SKM-1 treated with dmso at 0.1 percent for 144 hours (cell line): ENCODE data around the gene KDSR.

ENCODE experiments used
- DNase-seq: peaks from one replicate; lab custom pipeline; 2025; ENCODE audit not compliant: unreplicated experiment; lab: John Stamatoyannopoulos, UW

KDSR gene

DNA sequence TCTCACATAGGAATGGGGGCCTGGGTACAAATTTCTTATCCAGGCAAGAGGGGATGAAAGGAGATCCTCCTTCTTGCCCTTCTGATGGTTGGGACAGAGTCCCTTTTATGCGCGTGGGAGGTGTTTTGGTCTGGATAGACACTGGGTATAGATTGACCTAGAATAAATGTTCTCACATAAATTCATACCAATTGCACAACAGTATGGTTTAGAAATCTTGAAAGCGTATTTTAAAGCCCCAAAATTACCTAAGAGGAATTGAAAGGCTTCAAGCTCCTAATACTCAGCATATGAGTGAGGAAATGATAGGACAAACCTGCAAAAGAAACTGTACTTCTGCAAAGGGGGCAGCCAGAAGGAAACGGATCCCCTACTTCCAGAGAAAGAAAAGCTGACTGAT is 44.8 kb downstream of the KDSR start:
- DNase-seq, result peak; percentile 56

DNA sequence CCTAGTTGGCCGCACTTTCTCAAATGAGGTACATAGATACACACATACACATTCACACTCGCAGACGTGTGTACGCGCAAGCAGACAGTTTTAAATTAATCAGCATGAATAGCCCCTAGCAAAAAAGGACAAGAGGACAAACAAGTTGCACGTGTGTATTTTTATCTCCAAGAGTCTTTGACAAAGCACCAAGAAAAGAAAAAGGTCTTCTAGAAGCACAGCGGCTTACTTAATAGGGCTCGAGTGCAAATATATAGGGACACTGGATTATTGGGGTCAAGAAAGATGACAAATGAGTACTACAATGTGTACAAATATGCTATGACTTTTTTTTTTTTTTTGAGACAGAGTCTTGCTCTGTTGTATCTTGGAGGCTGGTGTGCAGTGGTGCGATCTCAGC is 45.7 kb downstream of the KDSR start:
- no peak for DNase-seq

DNA sequence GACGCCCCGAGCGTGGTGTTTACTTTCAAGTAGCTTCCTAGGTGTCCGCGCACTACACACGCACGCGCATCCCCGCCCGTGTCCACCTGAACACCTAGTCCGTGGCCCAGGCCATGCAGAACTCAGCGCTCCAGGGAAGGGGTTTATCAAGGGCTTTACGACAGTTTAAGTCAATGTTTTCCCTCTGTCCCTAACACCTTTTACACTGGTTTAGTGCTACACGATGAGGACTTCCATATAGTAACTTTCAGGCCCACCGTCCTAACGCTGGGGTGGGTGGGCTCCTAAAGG is 46.1 kb downstream of the KDSR start:
- DNase-seq, result no peak

DNA sequence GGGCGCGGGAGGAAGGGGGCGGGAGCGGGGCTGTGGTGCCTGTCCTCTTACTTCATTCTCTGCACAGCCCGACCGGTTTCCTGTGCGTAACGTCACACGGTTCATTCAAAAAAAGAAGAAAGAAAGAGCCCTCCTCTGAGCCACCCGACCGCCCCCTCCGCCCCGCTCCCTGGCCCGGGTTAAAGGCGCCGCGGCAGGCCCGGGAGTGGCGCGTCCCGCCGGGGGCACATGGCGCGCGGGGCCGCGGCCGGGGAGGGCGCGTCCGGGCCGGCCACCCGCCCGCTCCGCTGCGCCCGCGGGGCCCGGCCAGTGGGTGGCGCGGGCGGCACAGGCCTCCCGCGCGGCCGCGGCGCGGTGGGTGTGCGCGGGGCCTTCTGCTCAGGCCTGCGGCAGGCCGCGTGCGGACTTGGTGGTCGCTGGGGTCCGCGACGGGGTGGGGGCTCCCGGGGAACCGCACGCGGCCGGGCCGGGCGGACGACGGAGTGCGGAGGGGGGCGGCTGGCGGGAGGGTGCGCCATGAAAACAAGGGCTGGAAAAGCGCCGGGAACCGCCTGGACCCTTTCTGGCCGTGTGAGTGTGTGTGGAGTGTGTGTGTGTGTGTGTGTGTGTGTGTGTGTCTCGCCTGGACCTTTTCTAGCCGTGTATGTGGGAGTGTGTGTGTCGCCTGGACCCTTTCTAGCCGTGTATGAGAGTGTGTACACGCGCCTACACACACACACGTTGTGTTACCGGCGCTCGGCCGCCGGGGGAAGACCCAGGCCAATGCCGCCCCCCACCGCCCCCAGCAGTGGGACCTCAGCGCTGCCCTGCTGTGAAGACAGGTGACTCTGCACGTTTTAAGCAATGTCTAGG is 46.7 kb downstream of the KDSR start:
- DNase-seq, result peak; percentile 82

DNA sequence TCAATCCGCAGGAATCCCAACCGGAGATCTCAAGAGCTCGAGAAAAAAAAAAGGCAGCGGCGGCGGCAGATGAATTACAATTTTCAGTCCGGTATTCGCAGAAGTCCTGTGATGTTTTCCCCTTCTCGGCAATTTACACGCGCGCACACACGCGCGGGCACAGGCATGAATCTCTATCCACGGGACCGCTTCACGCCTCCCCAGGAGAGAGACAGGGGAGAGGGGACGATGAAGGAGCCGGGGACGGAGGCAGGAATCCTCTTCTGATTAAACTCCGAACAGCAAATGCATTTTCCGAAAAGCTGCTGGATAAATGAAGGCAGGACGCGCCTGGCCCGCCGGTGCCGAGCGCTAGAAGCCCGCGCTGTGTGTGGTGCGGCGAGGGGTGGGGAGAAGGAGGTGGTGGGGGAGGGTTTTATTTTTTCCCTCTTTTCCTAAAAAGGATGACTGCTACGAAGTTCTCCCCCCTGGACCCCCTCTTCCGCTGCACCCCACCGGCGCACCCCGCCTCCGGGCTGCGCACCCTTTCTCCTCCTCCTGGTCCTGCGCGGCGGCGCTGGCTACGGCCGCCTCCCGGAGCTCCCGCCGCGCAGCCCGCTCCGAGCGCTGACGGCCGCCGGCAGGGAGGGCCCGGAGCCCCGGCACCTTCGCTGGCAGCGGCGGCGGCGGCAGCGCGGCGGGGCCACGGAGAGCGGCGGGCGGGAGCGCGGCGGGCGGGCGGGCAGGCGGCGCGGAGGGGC is 47.5 kb downstream of the KDSR start, which contains the start of gene BCL2:
Gene BCL2, minus strand, starts transcription at position 387 of the 740 bp plus-strand sequence.
- DNase-seq, result peak; percentile 36

DNA sequence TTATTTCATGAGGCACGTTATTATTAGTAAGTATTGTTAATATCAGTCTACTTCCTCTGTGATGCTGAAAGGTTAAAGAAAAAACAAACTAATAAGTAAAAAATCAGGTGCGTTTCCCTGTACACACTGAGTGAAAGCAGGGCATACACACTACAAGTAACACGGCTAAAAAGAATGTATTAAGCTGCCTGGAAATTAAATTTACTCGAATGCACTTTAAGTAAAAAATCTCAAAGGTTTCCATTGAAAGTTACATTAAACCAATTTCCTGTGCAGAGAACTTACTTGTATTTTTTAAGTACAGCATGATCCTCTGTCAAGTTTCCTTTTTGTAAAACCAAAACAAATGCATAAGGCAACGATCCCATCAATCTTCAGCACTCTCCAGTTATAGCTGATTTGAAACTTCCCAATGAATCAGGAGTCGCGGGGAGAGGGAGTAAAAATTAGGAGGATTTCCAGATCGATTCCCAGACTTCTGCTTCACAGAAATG is 48.1 kb downstream of the KDSR start:
- no peak for DNase-seq

DNA sequence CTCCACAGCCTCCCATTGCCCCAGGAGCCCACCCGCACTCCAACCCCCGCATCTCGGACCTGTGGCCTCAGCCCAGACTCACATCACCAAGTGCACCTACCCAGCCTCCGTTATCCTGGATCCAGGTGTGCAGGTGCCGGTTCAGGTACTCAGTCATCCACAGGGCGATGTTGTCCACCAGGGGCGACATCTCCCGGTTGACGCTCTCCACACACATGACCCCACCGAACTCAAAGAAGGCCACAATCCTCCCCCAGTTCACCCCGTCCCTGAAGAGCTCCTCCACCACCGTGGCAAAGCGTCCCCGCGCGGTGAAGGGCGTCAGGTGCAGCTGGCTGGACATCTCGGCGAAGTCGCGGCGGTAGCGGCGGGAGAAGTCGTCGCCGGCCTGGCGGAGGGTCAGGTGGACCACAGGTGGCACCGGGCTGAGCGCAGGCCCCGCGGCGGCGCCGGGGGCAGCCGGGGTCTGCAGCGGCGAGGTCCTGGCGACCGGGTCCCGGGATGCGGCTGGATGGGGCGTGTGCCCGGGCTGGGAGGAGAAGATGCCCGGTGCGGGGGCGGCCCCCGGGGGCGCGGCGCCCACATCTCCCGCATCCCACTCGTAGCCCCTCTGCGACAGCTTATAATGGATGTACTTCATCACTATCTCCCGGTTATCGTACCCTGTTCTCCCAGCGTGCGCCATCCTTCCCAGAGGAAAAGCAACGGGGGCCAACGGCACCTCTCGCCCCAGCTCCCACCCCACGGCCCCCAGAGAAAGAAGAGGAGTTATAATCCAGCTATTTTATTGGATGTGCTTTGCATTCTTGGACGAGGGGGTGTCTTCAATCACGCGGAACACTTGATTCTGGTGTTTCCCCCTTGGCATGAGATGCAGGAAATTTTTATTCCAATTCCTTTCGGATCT is 48.8 kb downstream of the KDSR start:
- DNase-seq, result peak; percentile 76

DNA sequence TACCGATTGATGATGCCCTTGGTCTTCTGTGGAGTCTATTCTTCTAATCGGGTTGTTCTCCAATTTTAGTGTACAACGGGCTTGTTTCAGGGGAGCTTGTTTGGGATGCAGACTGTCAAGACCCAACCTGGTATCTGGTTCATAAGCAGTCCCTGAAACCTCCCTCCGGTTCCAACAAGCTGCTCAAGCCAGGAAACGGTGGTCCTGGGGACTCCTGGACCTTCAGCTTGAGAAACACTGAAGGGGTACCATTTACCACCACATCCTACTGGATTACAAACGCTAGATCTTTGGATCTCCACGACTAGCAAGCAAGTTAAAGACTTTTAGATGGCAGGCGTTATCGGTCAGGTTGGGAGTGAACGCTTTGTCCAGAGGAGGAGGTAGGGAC is 49.5 kb downstream of the KDSR start:
- no peak for DNase-seq

DNA sequence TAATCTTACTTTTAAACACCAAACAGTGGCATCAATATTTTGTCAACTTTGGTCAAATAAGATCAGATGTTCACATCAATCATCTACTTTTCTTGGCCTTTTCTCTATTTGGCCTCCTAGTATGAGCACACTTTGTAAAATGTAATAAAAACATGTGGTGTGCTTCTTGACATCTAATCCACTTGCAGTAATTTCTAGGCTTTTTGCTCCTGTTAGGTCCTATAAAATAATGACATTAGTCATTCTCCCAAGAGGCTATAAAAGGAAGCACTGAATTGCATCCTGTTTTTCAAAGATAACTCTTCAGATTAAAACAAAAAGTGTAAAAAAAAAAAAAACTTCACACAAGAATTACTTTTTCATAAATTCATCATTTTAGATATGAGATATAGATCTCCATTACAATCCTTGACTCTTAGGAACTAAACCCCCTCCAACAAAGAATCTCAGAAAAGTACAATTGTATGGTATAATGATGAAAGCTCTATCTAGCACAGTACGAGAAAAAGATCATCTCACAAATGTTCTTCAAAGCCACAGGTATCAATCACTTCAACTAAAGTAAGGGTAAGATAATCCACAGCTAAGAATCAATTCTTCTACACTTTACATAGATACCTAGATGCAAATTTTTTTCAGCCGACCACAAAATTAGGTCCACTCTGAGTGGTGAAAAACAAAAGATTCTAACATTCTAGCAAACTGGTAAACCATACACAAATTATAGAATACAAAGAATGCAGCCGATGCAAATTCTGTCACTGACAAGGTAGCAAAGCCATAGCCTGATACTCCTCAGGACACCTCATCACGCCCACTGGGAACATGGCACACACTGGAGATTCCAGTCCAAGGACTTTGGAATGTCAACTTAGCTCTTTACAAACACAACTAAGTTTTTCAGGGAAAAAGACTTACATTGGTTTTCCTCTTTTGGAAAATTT is 50.1 kb downstream of the KDSR start:
- DNase-seq, result no peak

DNA sequence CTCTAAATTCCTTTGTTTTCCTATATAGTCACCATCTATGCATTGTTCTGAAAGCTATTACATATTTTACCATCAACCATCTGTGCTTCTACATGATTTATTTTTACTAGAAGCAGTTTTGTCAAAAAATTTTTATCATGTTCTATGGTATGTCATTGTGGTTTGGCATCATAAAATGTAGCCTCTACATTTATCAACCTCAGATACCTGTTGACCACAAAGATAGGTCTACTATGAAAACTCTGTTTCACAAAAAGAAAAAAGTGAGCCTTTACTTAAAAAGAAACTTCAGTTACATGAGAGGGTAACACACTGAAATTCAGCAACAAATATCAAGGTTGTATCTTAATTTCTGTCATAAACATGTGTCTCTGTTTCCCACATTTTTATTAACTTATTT is 51.1 kb downstream of the KDSR start:
- DNase-seq, result no peak

DNA sequence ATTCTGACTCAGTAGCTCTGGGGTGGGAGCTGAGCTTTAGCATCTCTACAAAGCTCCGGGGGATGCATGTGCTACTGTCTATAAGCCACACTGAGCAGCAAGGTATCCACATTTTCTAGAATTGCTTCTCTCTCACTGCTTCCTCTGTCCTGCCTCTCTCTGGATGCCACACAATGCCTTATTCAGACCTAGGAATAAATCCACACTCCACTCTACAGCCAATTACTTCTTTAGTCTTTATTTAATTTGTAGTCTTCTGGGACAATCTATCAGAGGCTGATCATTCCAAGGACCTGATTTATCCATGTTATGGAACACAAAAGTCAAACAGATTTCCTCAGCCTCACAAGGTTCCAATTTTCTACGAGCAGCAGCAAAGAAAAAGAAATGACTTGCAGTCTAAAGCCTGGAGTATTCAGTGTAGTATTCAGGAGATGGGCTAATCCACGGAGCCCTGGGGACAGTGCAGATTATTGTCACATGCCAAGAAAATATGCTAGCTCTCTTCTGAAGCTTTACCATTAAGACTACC is 51.8 kb downstream of the KDSR start:
- no peak for DNase-seq

DNA sequence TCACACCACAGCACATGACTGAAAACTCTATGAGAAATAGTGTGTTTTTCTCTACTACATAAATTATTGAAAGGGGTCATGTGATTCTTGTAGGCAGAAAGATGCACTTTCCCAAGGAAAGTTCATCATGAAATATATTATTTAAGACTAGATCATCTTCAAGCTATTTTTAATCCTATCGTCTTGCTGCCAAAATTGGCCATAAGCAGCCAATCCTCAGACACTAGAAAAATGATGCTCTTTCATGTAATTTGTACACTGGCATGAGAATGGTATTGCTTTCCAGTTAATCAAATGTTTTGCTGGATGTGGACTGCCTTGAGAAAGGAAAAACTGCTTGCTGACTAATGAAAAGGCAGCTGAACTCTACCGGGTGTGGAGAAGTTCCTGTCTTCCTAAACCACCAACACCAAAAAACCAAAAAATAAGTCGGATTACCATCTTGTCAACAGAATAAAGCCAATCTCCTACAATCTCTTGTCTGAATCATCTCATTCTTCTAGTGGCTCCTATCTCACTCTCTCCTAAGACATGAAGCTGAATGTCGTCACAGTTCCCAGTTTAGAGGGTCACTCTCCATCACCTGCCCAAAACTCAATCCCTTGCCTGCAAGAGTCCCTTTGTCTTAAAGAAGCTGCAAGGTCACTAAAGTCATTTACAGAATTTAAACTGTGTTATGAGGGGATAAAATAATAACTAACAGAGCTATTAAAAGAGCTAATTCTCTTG is 52.8 kb downstream of the KDSR start:
- DNase-seq, result no peak

DNA sequence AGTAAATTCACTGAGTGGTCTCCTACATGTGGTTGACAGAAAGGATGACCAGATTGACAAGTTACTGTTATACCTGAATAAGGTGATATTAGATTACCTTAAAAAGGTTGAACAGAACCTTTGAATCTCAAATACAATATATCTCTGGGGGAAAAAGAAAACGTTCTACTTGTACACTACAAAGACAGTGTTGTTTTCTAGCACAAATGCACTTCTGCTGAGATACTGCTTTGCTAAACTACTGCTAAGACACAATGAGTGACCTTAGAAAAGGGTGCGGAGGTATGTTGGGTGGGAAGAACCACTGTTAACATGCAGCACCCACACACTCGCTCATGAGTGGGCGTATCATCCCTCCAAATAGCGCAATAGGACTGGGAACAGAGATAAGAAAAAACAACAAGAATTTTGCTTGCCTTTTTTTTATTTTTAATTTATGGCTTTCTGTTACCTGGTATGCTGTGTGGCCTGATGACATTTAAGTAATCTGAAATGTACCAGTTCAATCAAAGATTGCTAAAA is 53.5 kb downstream of the KDSR start:
- no peak for DNase-seq

DNA sequence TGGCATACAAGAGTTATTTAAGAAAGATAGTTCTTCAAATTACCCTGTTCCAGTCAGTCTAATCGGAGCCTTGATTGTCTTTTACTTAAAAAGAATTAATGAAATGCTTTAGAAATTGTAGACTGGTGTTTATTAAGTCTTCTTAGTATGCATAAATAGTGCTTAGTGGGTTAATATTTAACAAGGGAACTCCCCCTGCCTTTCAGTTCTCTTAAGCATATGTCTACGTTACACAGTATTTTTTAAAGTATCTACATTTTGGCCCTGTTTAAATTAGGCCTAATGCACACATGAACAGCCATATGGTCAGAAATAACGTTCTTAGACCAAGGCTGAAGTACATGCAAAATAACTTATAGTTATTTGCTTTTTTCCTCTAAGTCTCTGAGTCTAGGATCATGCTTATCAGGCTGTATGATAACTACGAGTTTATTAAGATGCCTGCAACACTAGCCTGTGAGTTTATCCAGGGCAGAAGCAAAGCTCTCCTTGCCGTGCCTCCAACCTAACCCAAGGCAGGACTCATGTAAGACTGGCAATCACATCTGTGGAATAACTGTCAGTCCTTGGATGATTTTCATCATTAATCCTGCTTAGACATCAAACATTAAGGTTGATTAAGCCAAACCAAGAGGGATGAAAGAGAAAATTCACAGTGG is 54.1 kb downstream of the KDSR start:
- no peak for DNase-seq

DNA sequence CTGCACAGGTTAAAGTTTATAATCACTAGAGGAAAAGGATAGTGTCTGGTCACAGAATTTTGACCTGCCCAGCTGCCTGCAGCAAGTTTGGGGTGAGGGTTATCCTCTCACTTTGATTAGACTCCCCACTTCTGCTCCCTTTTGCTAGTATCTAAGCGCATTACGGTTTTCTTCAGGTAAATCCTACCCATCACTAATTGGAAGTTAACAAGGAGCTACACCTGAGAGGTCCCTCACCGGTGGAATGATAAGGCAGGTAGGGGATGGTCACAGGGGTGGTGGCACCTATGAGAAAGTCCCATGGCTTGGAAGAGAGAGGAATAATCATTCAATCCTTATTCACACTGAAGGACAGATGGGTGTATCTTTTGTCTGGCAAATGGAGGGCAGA is 55.0 kb downstream of the KDSR start:
- no peak for DNase-seq

DNA sequence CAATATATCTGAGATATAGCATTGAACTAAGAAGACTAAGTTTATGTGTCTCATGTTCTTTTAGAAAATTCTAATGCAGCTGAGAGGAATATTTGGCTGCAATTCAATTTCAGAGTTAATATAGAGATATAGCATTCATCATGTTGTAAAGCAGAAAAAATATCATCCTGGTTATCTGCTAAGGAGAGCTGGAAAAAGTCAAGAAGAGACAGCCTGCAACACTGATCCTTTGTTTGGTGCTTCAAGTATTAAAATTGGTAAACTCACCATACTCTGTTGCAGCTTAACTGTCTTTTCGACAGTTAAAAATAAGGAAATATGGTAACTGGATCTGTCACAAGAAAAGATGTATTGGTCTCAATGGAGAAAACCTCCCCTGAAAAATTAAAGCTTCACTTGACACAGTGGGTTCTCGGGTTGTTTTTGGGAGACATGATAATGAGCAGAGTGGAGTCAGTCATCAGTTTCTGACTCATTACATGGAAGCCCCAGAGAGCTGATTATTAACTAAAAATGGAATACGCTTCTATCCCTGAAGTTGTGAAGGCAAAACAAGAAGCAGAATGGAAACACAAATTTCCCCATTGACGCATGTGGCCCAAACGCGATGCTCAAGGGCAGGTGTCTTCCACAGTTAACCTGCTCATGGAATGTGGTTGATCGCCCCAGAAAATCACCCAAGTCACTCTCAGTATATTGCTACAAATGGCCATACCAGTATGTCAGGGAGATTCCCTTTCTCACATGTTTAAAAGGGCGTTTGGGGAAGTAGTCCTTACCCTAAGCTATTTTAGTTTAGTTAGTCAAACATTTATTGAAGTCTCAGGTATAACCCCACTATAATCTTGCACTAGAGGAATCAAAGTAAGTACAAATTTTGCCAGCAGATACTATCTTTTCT is 55.6 kb downstream of the KDSR start:
- no peak for DNase-seq

DNA sequence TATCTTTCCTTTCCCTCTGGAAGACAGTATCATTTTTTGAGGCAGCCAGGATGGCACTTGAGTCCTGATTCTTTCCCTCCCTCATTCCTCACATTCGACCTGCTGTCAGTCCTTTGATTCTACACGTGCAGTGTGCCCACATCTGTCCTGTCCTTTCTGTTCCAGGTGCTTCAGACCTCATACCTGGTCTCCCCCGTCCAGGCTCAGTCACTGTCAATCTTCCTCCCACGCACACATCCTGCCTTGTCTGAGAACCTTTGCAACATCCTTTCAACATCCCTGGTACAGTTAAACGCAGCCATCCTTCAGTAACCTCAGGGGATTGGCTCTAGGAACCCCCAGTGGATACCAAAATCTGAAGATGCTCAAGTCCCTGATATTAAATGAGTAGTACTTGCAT is 57.6 kb downstream of the KDSR start:
- no peak for DNase-seq
